Hepatocyte (in vitro differentiated cells): Measurements from ENCODE around the gene DEPP1.

Experiments used
- CTCF ChIP-seq: fragments of 200-600 bp; sonication (generic); IDR thresholded peaks from 2 replicates; pipeline ENCODE4 v1.5.1; 2016; ENCODE audit warnings: antibody characterized with exemption, mild to moderate bottlenecking; ENCODE audit not compliant: poor library complexity
- EZH2phosphoT487 ChIP-seq: fragments of 200-600 bp; sonication (generic); IDR thresholded peaks from one replicate; pipeline ENCODE4 v1.6.1; 2018; ENCODE audit warnings: antibody characterized with exemption, mild to moderate bottlenecking, low read depth, moderate library complexity; ENCODE audit not compliant: unreplicated experiment, severe bottlenecking

GRCh38 chr10:44952779-44953231 lies 25.8 kb downstream of the DEPP1 start:
- TF ChIP-seq EZH2phosphoT487 (no peak), CTCF (no peak)
